ENCODE data around the gene ZCCHC7. TPM values are rescaled to one million over a fixed set of nuclear protein-coding genes. Genes with fewer than 3 reads are reported as not detected.
"Not testable (repeated sequence)": the region's sequence is repeated elsewhere in the genome, so short reads cannot be mapped to it uniquely, and the experiment has no call there.

ZCCHC7 gene
- polyA plus RNA-seq, 2 of the 4 experiments (the other 2 are of a cell fraction) = 15.7 to 30.0 TPM

DNA sequence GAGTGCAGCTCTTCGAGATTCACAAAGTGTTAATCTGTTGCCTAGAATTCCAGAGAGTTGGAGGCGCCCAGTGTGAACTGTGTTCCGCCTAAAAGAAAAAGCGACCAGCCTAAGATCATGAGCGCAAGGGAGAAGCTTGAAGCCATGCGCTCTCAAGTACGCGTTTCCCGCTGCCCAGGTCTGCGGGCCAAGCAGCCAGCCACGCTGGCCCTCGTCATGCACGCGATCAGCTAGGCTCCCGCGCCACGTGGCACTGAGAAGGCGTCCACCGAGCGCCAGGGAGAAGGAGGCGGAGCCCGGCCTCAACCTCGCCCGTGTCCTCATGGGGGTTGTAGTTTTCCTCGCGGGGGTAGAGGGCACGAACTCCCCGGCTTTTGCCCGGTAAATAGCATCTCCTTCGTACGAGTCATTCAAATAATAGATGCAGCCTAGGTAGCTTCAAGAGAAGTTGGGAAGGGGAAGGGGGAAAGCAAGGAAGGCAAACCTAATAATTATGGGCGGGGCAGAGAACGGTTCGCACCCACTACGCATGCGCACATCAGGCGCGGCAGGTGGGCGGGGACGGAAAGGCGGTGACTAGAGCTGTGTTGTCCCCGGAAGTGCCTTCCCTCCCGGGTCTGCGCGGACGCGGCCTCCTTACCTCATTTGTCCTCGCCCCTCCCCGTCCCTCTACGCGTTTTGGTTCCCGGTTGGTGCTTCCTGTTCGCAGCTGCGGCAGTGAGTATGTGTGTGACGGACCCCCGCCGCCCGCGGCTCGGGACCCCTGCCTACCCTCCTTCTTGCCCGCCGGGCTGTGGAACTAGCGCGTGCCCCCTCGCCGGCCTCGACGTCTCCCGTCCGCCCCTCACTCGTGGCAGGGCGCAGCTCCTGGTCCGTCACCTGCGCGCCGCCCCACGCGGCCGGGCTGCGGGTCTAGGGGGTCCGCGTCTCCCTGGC, at the start of gene ZCCHC7 (continued):
- TF ChIP-seq REST (IDR thresholded peaks at IDR 0.05) (no peak; the same call in 1 of the 2 replicates), ZC3H11A (IDR thresholded peaks at IDR 0.05) (no peak), HOXB5 (CRISPR knock-in tag; IDR thresholded peaks at IDR 0.05) (peak; percentile 97), EP300 (IDR thresholded peaks at IDR 0.05) (no peak), SREBF2 (IDR thresholded peaks at IDR 0.05) (no peak), RNF2 (IDR thresholded peaks at IDR 0.05; ENCODE audit: borderline replicate concordance, low read depth) (peak; percentile 99), EHMT2 (IDR thresholded peaks at IDR 0.05; ENCODE audit: low read depth) (no peak), USF2 (IDR thresholded peaks at IDR 0.05) (peak; percentile 88), ZSCAN20 (CRISPR knock-in tag; IDR thresholded peaks at IDR 0.05) (peak; percentile 95), CEBPB (IDR thresholded peaks at IDR 0.05) (no peak), HOXB13 (CRISPR knock-in tag; IDR thresholded peaks at IDR 0.05; ENCODE audit: low read depth) (peak; percentile 96), SMC3 (IDR thresholded peaks at IDR 0.05) (no peak), FOSB (CRISPR knock-in tag; IDR thresholded peaks at IDR 0.05) (no peak), BHLHE40 (IDR thresholded peaks at IDR 0.05; ENCODE audit: low read depth, low read length) (peak; percentile 44; the same call in 1 of the 2 replicates), NFE2L2 (conservative IDR thresholded peaks at IDR 0.05; ENCODE audit: low read length) (no peak), POLR2A (IDR thresholded peaks at IDR 0.05; ENCODE audit: low read length) (peak; percentile 79), RARB (CRISPR knock-in tag; IDR thresholded peaks at IDR 0.05) (no peak), KDM1A (IDR thresholded peaks at IDR 0.05; ENCODE audit: low read depth) (no peak), NPAS2 (CRISPR knock-in tag; IDR thresholded peaks at IDR 0.05; ENCODE audit: borderline replicate concordance) (peak; percentile 70; the same call in 1 of the 2 replicates), GATA3 (IDR thresholded peaks at IDR 0.05; ENCODE audit: borderline replicate concordance) (peak; percentile 33; the same call in 1 of the 2 replicates), PBX3 (IDR thresholded peaks at IDR 0.05) (no peak), NR3C1 (IDR thresholded peaks at IDR 0.05) (no peak), TFCP2L1 (CRISPR knock-in tag; IDR thresholded peaks at IDR 0.05) (peak; percentile 93)
- TF ChIP-seq, protein P1, sequence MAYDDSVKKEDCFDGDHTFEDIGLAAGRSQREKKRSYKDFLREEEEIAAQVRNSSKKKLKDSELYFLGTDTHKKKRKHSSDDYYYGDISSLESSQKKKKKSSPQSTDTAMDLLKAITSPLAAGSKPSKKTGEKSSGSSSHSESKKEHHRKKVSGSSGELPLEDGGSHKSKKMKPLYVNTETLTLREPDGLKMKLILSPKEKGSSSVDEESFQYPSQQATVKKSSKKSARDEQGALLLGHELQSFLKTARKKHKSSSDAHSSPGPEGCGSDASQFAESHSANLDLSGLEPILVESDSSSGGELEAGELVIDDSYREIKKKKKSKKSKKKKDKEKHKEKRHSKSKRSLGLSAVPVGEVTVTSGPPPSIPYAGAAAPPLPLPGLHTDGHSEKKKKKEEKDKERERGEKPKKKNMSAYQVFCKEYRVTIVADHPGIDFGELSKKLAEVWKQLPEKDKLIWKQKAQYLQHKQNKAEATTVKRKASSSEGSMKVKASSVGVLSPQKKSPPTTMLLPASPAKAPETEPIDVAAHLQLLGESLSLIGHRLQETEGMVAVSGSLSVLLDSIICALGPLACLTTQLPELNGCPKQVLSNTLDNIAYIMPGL (CRISPR knock-in tag; IDR thresholded peaks at IDR 0.05; ENCODE audit: borderline replicate concordance) = no peak
- TF ChIP-seq, protein P2, sequence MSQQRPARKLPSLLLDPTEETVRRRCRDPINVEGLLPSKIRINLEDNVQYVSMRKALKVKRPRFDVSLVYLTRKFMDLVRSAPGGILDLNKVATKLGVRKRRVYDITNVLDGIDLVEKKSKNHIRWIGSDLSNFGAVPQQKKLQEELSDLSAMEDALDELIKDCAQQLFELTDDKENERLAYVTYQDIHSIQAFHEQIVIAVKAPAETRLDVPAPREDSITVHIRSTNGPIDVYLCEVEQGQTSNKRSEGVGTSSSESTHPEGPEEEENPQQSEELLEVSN (IDR thresholded peaks at IDR 0.05; ENCODE audit: borderline replicate concordance, low read depth) = peak; percentile 100

- CTCF ChIA-PET; H3K4me3 ChIP-seq; H3K9me3 ChIP-seq; H3K27ac ChIP-seq; H3K4me2 ChIP-seq; DNase-seq (ENCODE audit: low read depth in 1 of 2, low spot score in 1 of 2); H3K4me1 ChIP-seq; POLR2A ChIA-PET; ATAC-seq: not testable (repeated sequence)
- 47% methylated on average over 4 of the region's 4 CpGs for WGBS (ENCODE audit: missing lambda C conversion rate)
- FAIRE-seq = peak; percentile 61
Measured at GRCh38 chr9:37074790-37075189, 45.6 kb upstream of the ZCCHC7 start.
